Activated CD4-positive, alpha-beta T cell treated with anti-CD3 and anti-CD28 coated beads for 36 hours (primary cell): Measurements from ENCODE around the gene MMP28. TPM values are rescaled to one million over a fixed set of nuclear protein-coding genes. Genes with fewer than 3 reads are reported as not detected.

Source experiments
- ATAC-seq: fragments of 200-7000 bp; cut with Tn5 transposase; one replicate; pipeline ENCODE4 v1.10.0; 2021; ENCODE audit warnings: mild to moderate bottlenecking, moderate library complexity
- CTCF ChIA-PET: fragments of 350-600 bp; sonication (Branson Sonifier 250); formaldehyde crosslinking; loops from one replicate; lab custom pipeline; 2021; ENCODE audit warnings: antibody characterized with exemption; lab: Charles Lee
- POLR2A ChIA-PET: fragments of 350-600 bp; sonication (Branson Sonifier 250); formaldehyde crosslinking; loops from one replicate; lab custom pipeline; 2021; ENCODE audit warnings: antibody characterized with exemption, inconsistent platforms; lab: Charles Lee
- DNase-seq: peaks from one replicate; pipeline ENCODE4 v3.0.0-alpha.2; 2020
- H3K27ac Mint-ChIP-seq: one replicate; pipeline ENCODE4 v1.8.0; 2021; ENCODE audit warnings: mixed read lengths
- H3K27me3 Mint-ChIP-seq: one replicate; pipeline ENCODE4 v1.8.0; 2021; ENCODE audit warnings: mixed read lengths
- H3K36me3 Mint-ChIP-seq: one replicate; pipeline ENCODE4 v1.8.0; 2021; ENCODE audit warnings: low read depth, mixed read lengths
- H3K4me1 Mint-ChIP-seq: one replicate; pipeline ENCODE4 v1.8.0; 2021; ENCODE audit warnings: mixed read lengths
- H3K4me3 Mint-ChIP-seq: one replicate; pipeline ENCODE4 v1.8.0; 2021; ENCODE audit warnings: mild to moderate bottlenecking, moderate library complexity, mixed read lengths
- H3K9me3 Mint-ChIP-seq: one replicate; pipeline ENCODE4 v1.8.0; 2021; ENCODE audit warnings: low read depth, mixed read lengths
- intact Hi-C, 2 experiments: fragments of 100-400 bp; cut with DNase I in 1 of 2; cut with micrococcal nuclease in 1 of 2; formaldehyde crosslinking; loops; one replicate each; pipeline versions ENCODE4 v1.14.2 to v1.15.1; 2022 to 2024; cut with DNase I, micrococcal nuclease
- total RNA-seq, 2 experiments: library from RNA; stranded (reverse); gene quantifications; one replicate each; pipeline ENCODE4 v1.2.3, GENCODE V29; 2021

Gene MMP28
- total RNA-seq, 2 experiments from 2014 or later, result 0.09 TPM; not detected in 1

- no peak for DNase-seq
- no peaks in the 10 kb centered on the region for H3K9me3 Mint-ChIP-seq
- ChIA-PET POLR2A (no interaction called here), CTCF (interaction anchor here (0.6 to 1.2 kb wide), 4 partner anchors 18 to 92 kb away, joined by 3 to 6 read pairs (median 3); partner anchors contain the start of gene TAF15)
- H3K27ac Mint-ChIP-seq, result no peak overlapping the region
- no peaks in the 10 kb centered on the region for H3K27me3 Mint-ChIP-seq
- H3K4me3 Mint-ChIP-seq, result no peak overlapping the region
- H3K36me3 Mint-ChIP-seq, result peaks cover 26% of the 10 kb centered on the region
- intact Hi-C loops, result no loop called here
- peaks cover 16% of the 10 kb centered on the region for H3K4me1 Mint-ChIP-seq
- no peak for ATAC-seq
These were observed 68.4 kb downstream of the MMP28 start for GRCh38 chr17:35726953-35727460.

GRCh38 chr17:35726127-35726952 is 69.1 kb downstream of the MMP28 start:
- peaks cover 16% of the 10 kb centered on the region for H3K4me1 Mint-ChIP-seq
- POLR2A ChIA-PET, result no interaction called here
- intact Hi-C loops, result no loop called here

GRCh38 chr17:35725802-35726126 is 69.7 kb downstream of the MMP28 start:
- Mint-ChIP-seq H3K4me3 (no peak overlapping the region), H3K27ac (no peak overlapping the region), H3K27me3 (no peaks in the 10 kb centered on the region), H3K9me3 (no peaks in the 10 kb centered on the region), H3K4me1 (peaks cover 10% of the 10 kb centered on the region), H3K36me3 (peaks cover 28% of the 10 kb centered on the region)
- intact Hi-C loops, result no loop called here
- ChIA-PET CTCF (interaction anchor here (0.9 kb wide), 1 partner anchor 38 kb away, joined by 3 read pairs; no protein-coding TSS in a partner anchor), POLR2A (no interaction called here)
- ATAC-seq (no peak), DNase-seq (no peak)

More at GRCh38 chr17:35726127-35726952, 69.1 kb downstream of the MMP28 start:
- Mint-ChIP-seq H3K4me3 (no peak overlapping the region), H3K27ac (no peak overlapping the region), H3K9me3 (no peaks in the 10 kb centered on the region), H3K27me3 (no peaks in the 10 kb centered on the region), H3K36me3 (peaks cover 26% of the 10 kb centered on the region)
- DNase-seq, result no peak
- CTCF ChIA-PET, result interaction anchor here (0.9 kb wide), 2 partner anchors 21 to 38 kb away, joined by 3 to 6 read pairs; no protein-coding TSS in a partner anchor
- no peak for ATAC-seq

- no peak for DNase-seq
- Mint-ChIP-seq H3K36me3 (peaks cover 32% of the 10 kb centered on the region), H3K4me1 (peaks cover 3% of the 10 kb centered on the region), H3K9me3 (no peaks in the 10 kb centered on the region), H3K4me3 (no peak overlapping the region), H3K27me3 (no peaks in the 10 kb centered on the region), H3K27ac (no peak overlapping the region)
- no peak for ATAC-seq
- intact Hi-C loops, result no loop called here
- CTCF ChIA-PET, result no interaction called here
- POLR2A ChIA-PET, result no interaction called here
These were observed 70.4 kb downstream of the MMP28 start for GRCh38 chr17:35725058-35725457.

- no peaks in the 10 kb centered on the region for H3K27me3 Mint-ChIP-seq
- ChIA-PET POLR2A (no interaction called here), CTCF (interaction anchor here (1.6 kb wide), 1 partner anchor 8 kb away, joined by 6 read pairs; the partner anchor contains the start of gene RASL10B)
- ATAC-seq (no peak), DNase-seq (no peak)
- H3K27ac Mint-ChIP-seq, result no peak overlapping the region
- no peaks in the 10 kb centered on the region for H3K9me3 Mint-ChIP-seq
- H3K4me3 Mint-ChIP-seq, result no peak overlapping the region
- peaks cover 38% of the 10 kb centered on the region for H3K36me3 Mint-ChIP-seq
- H3K4me1 Mint-ChIP-seq, result no peaks in the 10 kb centered on the region
- intact Hi-C loops, result no loop called here
These were observed 71.7 kb downstream of the MMP28 start for GRCh38 chr17:35723735-35724134.

- no peak for DNase-seq
- intact Hi-C loops, result no loop called here
- Mint-ChIP-seq H3K9me3 (no peaks in the 10 kb centered on the region), H3K36me3 (peaks cover 22% of the 10 kb centered on the region), H3K4me1 (no peaks in the 10 kb centered on the region), H3K4me3 (no peak overlapping the region), H3K27me3 (no peaks in the 10 kb centered on the region), H3K27ac (no peak overlapping the region)
- no peak for ATAC-seq
- ChIA-PET POLR2A (no interaction called here), CTCF (interaction anchor here (0.6 to 1.5 kb wide), 4 partner anchors 8 to 47 kb away, joined by 3 to 5 read pairs (median 3); no protein-coding TSS in a partner anchor)
These were observed 78.0 kb downstream of the MMP28 start for GRCh38 chr17:35717475-35717874.

DNA sequence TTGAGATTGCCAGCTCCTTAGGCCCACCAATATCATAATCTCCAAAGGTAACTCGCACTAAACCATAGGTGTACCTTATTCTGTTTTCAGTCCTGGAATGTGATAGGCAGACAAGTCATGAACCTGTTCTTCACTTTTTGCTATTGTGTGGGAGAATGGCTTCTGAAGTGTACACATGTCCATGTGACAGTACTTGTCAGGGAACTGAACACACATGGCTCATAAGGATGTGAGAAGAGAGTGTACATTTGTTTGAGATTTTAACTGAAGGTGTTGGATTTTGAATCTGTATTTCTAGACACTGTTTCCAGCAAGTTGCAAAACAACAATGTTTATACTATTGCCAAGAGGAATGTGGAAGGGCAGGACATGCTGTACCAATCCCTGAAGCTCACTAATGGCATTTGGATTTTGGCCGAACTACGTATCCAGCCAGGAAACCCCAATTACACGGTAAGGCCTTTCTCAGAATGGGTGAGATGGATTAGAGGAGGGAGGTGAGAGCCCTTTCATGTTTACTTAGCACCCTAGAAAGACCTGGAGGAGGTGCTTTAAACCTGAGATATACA is 78.5 kb downstream of the MMP28 start:
- Mint-ChIP-seq H3K27me3 (no peaks in the 10 kb centered on the region), H3K27ac (no peak overlapping the region), H3K9me3 (no peaks in the 10 kb centered on the region), H3K4me3 (no peak overlapping the region), H3K4me1 (peaks cover 2% of the 10 kb centered on the region), H3K36me3 (peaks cover 22% of the 10 kb centered on the region)
- no peak for DNase-seq
- intact Hi-C loops, result no loop called here
- no peak for ATAC-seq
- POLR2A ChIA-PET, result no interaction called here
- CTCF ChIA-PET, result no interaction called here

- no peaks in the 10 kb centered on the region for H3K27me3 Mint-ChIP-seq
These were observed 79.3 kb downstream of the MMP28 start for GRCh38 chr17:35716173-35716572.

More at GRCh38 chr17:35716173-35716572, 79.3 kb downstream of the MMP28 start:
- peaks cover 8% of the 10 kb centered on the region for H3K4me1 Mint-ChIP-seq
- peaks cover 25% of the 10 kb centered on the region for H3K36me3 Mint-ChIP-seq
- no peaks in the 10 kb centered on the region for H3K9me3 Mint-ChIP-seq
- CTCF ChIA-PET, result no interaction called here
- no peak for DNase-seq
- peak; percentile 73 for ATAC-seq
- H3K27ac Mint-ChIP-seq, result no peak overlapping the region
- no peak overlapping the region for H3K4me3 Mint-ChIP-seq
- intact Hi-C loops, result no loop called here
- POLR2A ChIA-PET, result interaction anchor here (0.7 kb wide), 1 partner anchor 10 kb away, joined by 3 read pairs; no protein-coding TSS in a partner anchor

Other genes starting within 250 kb of the MMP28 start
- not detected for gene SLFN14, start 234.8 kb downstream of the MMP28 start, total RNA-seq
- gene PEX12, start 217.1 kb downstream of the MMP28 start, total RNA-seq, result 1 to 10 TPM; 5.7 to 6.1 TPM
- gene AP2B1, start 208.3 kb downstream of the MMP28 start, total RNA-seq, result 100 to 1,000 TPM; 166 to 184 TPM
- 1 to 10 TPM; 2.7 to 4.0 TPM for gene RASL10B, start 64.0 kb downstream of the MMP28 start, total RNA-seq
- under 1 TPM in 1 of 2 experiments, not detected in 1; 0.07 TPM for gene GAS2L2, start 42.4 kb downstream of the MMP28 start, total RNA-seq
- gene C17orf50, start 34.8 kb downstream of the MMP28 start, total RNA-seq, result not detected
- 100 to 1,000 TPM; 316 to 330 TPM for gene TAF15, start 13.8 kb upstream of the MMP28 start, total RNA-seq
- under 1 TPM in 1 of 2 experiments, not detected in 1; 0.18 TPM for gene HEATR9, start 73.2 kb upstream of the MMP28 start, total RNA-seq
- gene CCL5, start 84.7 kb upstream of the MMP28 start, total RNA-seq, result 10 to 100 TPM; 33.1 to 50.4 TPM
- gene RDM1, start 135.1 kb upstream of the MMP28 start, total RNA-seq, result 1 to 10 TPM; 4.4 to 6.5 TPM
- not detected for gene LYZL6, start 148.1 kb upstream of the MMP28 start, total RNA-seq
- gene CCL16, start 185.9 kb upstream of the MMP28 start, total RNA-seq, result not detected
- gene CCL14, start 191.1 kb upstream of the MMP28 start, total RNA-seq, result not detected
- gene CCL15, start 205.9 kb upstream of the MMP28 start, total RNA-seq, result not detected
- not detected for gene CCL23, start 222.3 kb upstream of the MMP28 start, total RNA-seq